ENCODE results near the gene KDM2A.
"Not testable (repeated sequence)": the region's sequence is repeated elsewhere in the genome, so short reads cannot be mapped to it uniquely, and the experiment has no call there.

The KDM2A gene

DNA sequence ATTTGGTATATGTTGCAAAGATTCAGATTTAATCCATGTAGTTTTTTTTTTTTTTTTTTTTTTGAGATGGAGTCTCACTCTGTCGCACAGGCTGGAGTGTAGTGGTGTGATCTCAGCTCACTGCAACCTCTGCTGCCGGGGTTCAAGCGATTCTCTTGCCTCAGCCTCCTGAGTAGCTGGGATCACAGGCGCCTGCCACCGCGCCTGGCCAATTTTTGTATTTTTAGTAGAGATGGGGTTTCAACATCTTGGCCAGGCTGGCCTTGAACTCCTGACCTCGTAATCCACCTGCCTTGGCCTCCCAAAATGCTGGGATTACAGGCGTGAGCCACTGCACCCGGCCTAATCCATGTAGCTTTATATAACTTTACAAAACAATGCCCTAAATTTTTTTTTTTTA is 49.8 kb downstream of the KDM2A start:
- H3K9me3 ChIP-seq (replicated peaks in 1 of 2; ENCODE audit: control insufficient read depth in 2 of 2, insufficient read depth in 1 of 2, low read depth in 1 of 2, low read length in 2 of 2); H4K91ac ChIP-seq (ENCODE audit: low read depth, low read length, poor library complexity); H3K79me1 ChIP-seq (ENCODE audit: low read depth, low read length); H3K27me3 ChIP-seq (ENCODE audit: control insufficient read depth in 3 of 3, insufficient read depth in 3 of 3, low read depth in 1 of 3, low read length in 3 of 3); H3K4me3 ChIP-seq (ENCODE audit: low read length in 2 of 2); H2BK15ac ChIP-seq (ENCODE audit: low read length); H3K36me3 ChIP-seq (replicated peaks in 1 of 2; ENCODE audit: control insufficient read depth in 2 of 2, insufficient read depth in 2 of 2, low read length in 2 of 2); H3K9ac ChIP-seq (ENCODE audit: low read depth, low read length, poor library complexity); H2BK12ac ChIP-seq (ENCODE audit: low read length); H3K4ac ChIP-seq (ENCODE audit: low read length); H3K27ac ChIP-seq (replicated peaks; ENCODE audit: low read length); H2AFZ ChIP-seq (ENCODE audit: low read length); H3K4me1 ChIP-seq (ENCODE audit: control insufficient read depth in 2 of 2, insufficient read depth in 1 of 2, low read depth in 1 of 2, low read length in 2 of 2); H3K4me2 ChIP-seq (ENCODE audit: insufficient read depth, low read length, poor library complexity, severe bottlenecking); H3K14ac ChIP-seq (ENCODE audit: low read length); DNase-seq (ENCODE audit: low spot score); H2BK120ac ChIP-seq (ENCODE audit: low read depth, low read length); H2BK5ac ChIP-seq (ENCODE audit: low read length); H4K8ac ChIP-seq (ENCODE audit: low read depth, low read length); H2AK5ac ChIP-seq (ENCODE audit: low read depth, low read length); H3K23ac ChIP-seq (ENCODE audit: low read depth, low read length, poor library complexity); H3K18ac ChIP-seq (ENCODE audit: low read length): not testable (repeated sequence)
- no CpG with 5 or more reads among the region's 9 CpGs for WGBS, 2 donors (ENCODE audit: extremely low coverage in 2 of 2, insufficient read length in 2 of 2, insufficient replicate concordance in 1 of 2)

DNA sequence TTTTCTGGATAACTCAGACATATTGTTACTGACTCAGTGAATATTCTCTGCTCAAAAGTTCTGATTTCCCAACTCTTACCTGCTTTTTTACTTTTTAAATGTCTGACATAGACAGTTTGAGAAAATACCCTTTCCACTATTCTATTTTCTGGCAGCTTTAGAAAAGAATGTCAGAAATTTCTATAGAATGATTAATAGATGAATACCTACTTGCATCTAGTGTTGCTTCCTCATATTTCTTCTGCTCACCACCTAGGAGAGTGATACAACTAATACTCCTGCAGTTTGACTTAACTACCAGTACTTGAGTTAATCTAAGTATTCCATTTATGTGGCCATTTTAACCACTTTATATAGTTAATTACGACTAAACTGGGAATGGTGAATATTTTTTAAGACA is 55.2 kb downstream of the KDM2A start:
- H3K27ac ChIP-seq (replicated peaks; ENCODE audit: low read length) = no peak overlapping the region
- H3K36me3 ChIP-seq (replicated peaks in 1 of 2; ENCODE audit: control insufficient read depth in 2 of 2, insufficient read depth in 2 of 2, low read length in 2 of 2) = peaks cover 0 to 11% of the 10 kb centered on the region in 2 donors
- H3K79me1 ChIP-seq (ENCODE audit: low read depth, low read length) = peaks cover 3% of the 10 kb centered on the region
- H4K8ac ChIP-seq (ENCODE audit: low read depth, low read length) = no peak overlapping the region
- H2BK120ac ChIP-seq (ENCODE audit: low read depth, low read length) = no peak overlapping the region
- DNase-seq (ENCODE audit: low spot score) = no peak
- no peaks in the 10 kb centered on the region for H3K4me1 ChIP-seq (ENCODE audit: control insufficient read depth in 2 of 2, insufficient read depth in 1 of 2, low read depth in 1 of 2, low read length in 2 of 2)
- H3K27me3 ChIP-seq (ENCODE audit: control insufficient read depth in 3 of 3, insufficient read depth in 3 of 3, low read depth in 1 of 3, low read length in 3 of 3) = no peaks in the 10 kb centered on the region
- no peak overlapping the region for H3K9ac ChIP-seq (ENCODE audit: low read depth, low read length, poor library complexity)
- no CpG with 5 or more reads among the region's 1 CpG for WGBS, 2 donors (ENCODE audit: extremely low coverage in 2 of 2, insufficient read length in 2 of 2, insufficient replicate concordance in 1 of 2)
- H3K18ac ChIP-seq (ENCODE audit: low read length) = no peak overlapping the region
- H2BK5ac ChIP-seq (ENCODE audit: low read length) = no peak overlapping the region
- H3K4me2 ChIP-seq (ENCODE audit: insufficient read depth, low read length, poor library complexity, severe bottlenecking) = no peak overlapping the region
- H3K23ac ChIP-seq (ENCODE audit: low read depth, low read length, poor library complexity) = no peak overlapping the region
- no peak overlapping the region for H3K14ac ChIP-seq (ENCODE audit: low read length)
- no peaks in the 10 kb centered on the region for H3K9me3 ChIP-seq (replicated peaks in 1 of 2; ENCODE audit: control insufficient read depth in 2 of 2, insufficient read depth in 1 of 2, low read depth in 1 of 2, low read length in 2 of 2)
- no peak overlapping the region for H2AFZ ChIP-seq (ENCODE audit: low read length)
- no peak overlapping the region for H4K91ac ChIP-seq (ENCODE audit: low read depth, low read length, poor library complexity)
- no peak overlapping the region for H2BK12ac ChIP-seq (ENCODE audit: low read length)
- no peak overlapping the region for H3K4ac ChIP-seq (ENCODE audit: low read length)
- no peak overlapping the region for H2BK15ac ChIP-seq (ENCODE audit: low read length)
- no peak overlapping the region for H2AK5ac ChIP-seq (ENCODE audit: low read depth, low read length)
- no peak overlapping the region for H3K4me3 ChIP-seq (ENCODE audit: low read length in 2 of 2)

DNA sequence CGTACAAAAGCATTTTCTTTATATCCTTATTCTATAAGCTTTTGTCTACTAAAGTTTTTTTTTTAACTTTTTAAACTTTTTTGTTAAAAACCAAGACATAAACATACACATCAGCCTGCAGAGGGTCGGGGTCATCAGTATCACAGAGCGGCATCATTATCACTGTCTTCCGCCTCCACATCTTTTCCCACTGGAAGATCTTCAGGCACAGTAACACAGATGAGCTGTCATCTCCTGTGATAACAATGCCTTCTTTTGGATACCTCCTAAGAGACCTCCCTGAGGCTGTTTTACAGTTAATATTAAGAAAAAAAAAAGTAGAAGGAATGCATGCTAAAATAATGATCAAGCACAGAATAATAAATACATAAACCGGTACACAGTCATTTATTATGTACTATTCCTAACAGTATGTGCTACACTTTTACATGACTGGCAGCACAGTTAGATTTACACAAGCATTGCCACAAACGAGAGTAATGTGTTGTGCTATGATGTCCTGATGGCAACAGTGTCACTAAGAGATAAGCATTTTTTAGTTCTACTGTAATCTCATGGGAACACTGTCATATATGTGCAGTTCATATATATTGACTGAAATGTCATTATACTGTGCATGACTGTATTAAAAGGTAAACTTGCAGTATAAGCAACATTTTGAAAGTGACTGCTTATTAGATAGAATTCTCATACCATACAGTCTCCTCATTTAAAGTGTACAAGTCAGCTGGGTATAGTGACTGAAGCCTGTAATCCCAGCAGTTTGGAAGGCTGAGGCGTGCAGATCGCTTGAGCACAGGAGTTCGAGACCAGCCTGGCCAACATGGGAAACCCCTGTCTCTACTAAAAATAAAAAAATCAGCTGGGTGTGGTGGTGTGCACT is 58.6 kb downstream of the KDM2A start:
- Histone ChIP-seq H3K36me3 (replicated peaks in 1 of 2; ENCODE audit: control insufficient read depth in 2 of 2, insufficient read depth in 2 of 2, low read length in 2 of 2) (peaks cover 2 to 32% of the 10 kb centered on the region in 2 donors), H3K14ac (ENCODE audit: low read length) (no peak overlapping the region), H3K27ac (replicated peaks; ENCODE audit: low read length) (no peak overlapping the region), H2BK120ac (ENCODE audit: low read depth, low read length) (no peak overlapping the region), H4K8ac (ENCODE audit: low read depth, low read length) (no peak overlapping the region), H3K4me1 (ENCODE audit: control insufficient read depth in 2 of 2, insufficient read depth in 1 of 2, low read depth in 1 of 2, low read length in 2 of 2) (no peaks in the 10 kb centered on the region), H3K18ac (ENCODE audit: low read length) (no peak overlapping the region), H3K23ac (ENCODE audit: low read depth, low read length, poor library complexity) (no peak overlapping the region), H3K79me1 (ENCODE audit: low read depth, low read length) (peaks cover 3% of the 10 kb centered on the region), H3K27me3 (ENCODE audit: control insufficient read depth in 3 of 3, insufficient read depth in 3 of 3, low read depth in 1 of 3, low read length in 3 of 3) (no peaks in the 10 kb centered on the region), H3K9me3 (replicated peaks in 1 of 2; ENCODE audit: control insufficient read depth in 2 of 2, insufficient read depth in 1 of 2, low read depth in 1 of 2, low read length in 2 of 2) (no peaks in the 10 kb centered on the region), H3K4me3 (ENCODE audit: low read length in 2 of 2) (no peak overlapping the region), H2BK5ac (ENCODE audit: low read length) (no peak overlapping the region), H3K9ac (ENCODE audit: low read depth, low read length, poor library complexity) (no peak overlapping the region), H2BK15ac (ENCODE audit: low read length) (no peak overlapping the region), H3K4me2 (ENCODE audit: insufficient read depth, low read length, poor library complexity, severe bottlenecking) (no peak overlapping the region), H2AFZ (ENCODE audit: low read length) (no peak overlapping the region), H2AK5ac (ENCODE audit: low read depth, low read length) (no peak overlapping the region), H2BK12ac (ENCODE audit: low read length) (no peak overlapping the region), H4K91ac (ENCODE audit: low read depth, low read length, poor library complexity) (no peak overlapping the region), H3K4ac (ENCODE audit: low read length) (no peak overlapping the region)
- no peak for DNase-seq (ENCODE audit: low spot score)
- WGBS, 2 donors (ENCODE audit: extremely low coverage in 2 of 2, insufficient read length in 2 of 2, insufficient replicate concordance in 1 of 2) = no CpG with 5 or more reads among the region's 9 CpGs

DNA sequence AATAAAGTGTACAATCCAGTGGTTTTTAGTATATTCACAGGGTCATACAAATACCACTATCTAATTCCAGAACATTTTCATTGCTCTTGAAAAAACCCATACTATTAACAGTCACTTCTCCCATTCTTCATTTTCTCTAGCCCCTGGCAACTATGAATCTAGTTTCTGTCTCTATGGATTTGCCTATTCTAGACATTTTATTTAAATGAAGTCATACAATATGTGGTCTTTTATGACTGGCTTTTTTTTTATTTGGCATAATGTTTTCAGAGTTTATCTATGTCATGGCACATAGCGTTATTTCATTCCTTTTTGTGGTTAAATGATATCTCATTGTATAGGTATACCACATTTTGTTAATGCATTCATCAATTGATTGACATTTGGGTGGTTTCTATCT is 59.4 kb downstream of the KDM2A start:
- no peaks in the 10 kb centered on the region for H3K4me1 ChIP-seq (ENCODE audit: control insufficient read depth in 2 of 2, insufficient read depth in 1 of 2, low read depth in 1 of 2, low read length in 2 of 2)
- no peaks in the 10 kb centered on the region for H3K27me3 ChIP-seq (ENCODE audit: control insufficient read depth in 3 of 3, insufficient read depth in 3 of 3, low read depth in 1 of 3, low read length in 3 of 3)
- H3K4me3 ChIP-seq (ENCODE audit: low read length in 2 of 2) = no peak overlapping the region
- no peak overlapping the region for H3K9ac ChIP-seq (ENCODE audit: low read depth, low read length, poor library complexity)
- H3K4ac ChIP-seq (ENCODE audit: low read length) = no peak overlapping the region
- H4K91ac ChIP-seq (ENCODE audit: low read depth, low read length, poor library complexity) = no peak overlapping the region
- no peak for DNase-seq (ENCODE audit: low spot score)
- H3K79me1 ChIP-seq (ENCODE audit: low read depth, low read length) = no peaks in the 10 kb centered on the region
- H3K23ac ChIP-seq (ENCODE audit: low read depth, low read length, poor library complexity) = no peak overlapping the region
- H2AK5ac ChIP-seq (ENCODE audit: low read depth, low read length) = no peak overlapping the region
- H3K36me3 ChIP-seq (replicated peaks in 1 of 2; ENCODE audit: control insufficient read depth in 2 of 2, insufficient read depth in 2 of 2, low read length in 2 of 2) = peaks cover 3 to 40% of the 10 kb centered on the region in 2 donors
- H3K4me2 ChIP-seq (ENCODE audit: insufficient read depth, low read length, poor library complexity, severe bottlenecking) = no peak overlapping the region
- no peak overlapping the region for H3K18ac ChIP-seq (ENCODE audit: low read length)
- no peak overlapping the region for H2BK5ac ChIP-seq (ENCODE audit: low read length)
- H2BK12ac ChIP-seq (ENCODE audit: low read length) = no peak overlapping the region
- H2AFZ ChIP-seq (ENCODE audit: low read length) = no peak overlapping the region
- H2BK120ac ChIP-seq (ENCODE audit: low read depth, low read length) = no peak overlapping the region
- no peak overlapping the region for H3K27ac ChIP-seq (replicated peaks; ENCODE audit: low read length)
- H3K14ac ChIP-seq (ENCODE audit: low read length) = no peak overlapping the region
- H2BK15ac ChIP-seq (ENCODE audit: low read length) = no peak overlapping the region
- no CpG with 5 or more reads among the region's 1 CpG for WGBS, 2 donors (ENCODE audit: extremely low coverage in 2 of 2, insufficient read length in 2 of 2, insufficient replicate concordance in 1 of 2)
- H4K8ac ChIP-seq (ENCODE audit: low read depth, low read length) = no peak overlapping the region
- H3K9me3 ChIP-seq (replicated peaks in 1 of 2; ENCODE audit: control insufficient read depth in 2 of 2, insufficient read depth in 1 of 2, low read depth in 1 of 2, low read length in 2 of 2) = no peaks in the 10 kb centered on the region
